Endothelial cell (in vitro differentiated cells): ENCODE data around the gene CAPNS1. TPM values are rescaled to one million over a fixed set of nuclear protein-coding genes. Genes with fewer than 3 reads are reported as not detected.
"Not testable (repeated sequence)": the region's sequence is repeated elsewhere in the genome, so short reads cannot be mapped to it uniquely, and the experiment has no call there.

Experiments used
- DNase-seq: peaks from one replicate; pipeline ENCODE4 v3.0.0; 2021; ENCODE audit warnings: low spot score
- H3K27ac Mint-ChIP-seq: one replicate; pipeline ENCODE4 v1.8.0; 2021; ENCODE audit warnings: mixed read lengths, inconsistent platforms; ENCODE audit not compliant: unreplicated experiment
- H3K27me3 Mint-ChIP-seq: one replicate; pipeline ENCODE4 v1.8.0; 2021; ENCODE audit warnings: mild to moderate bottlenecking, moderate library complexity, mixed read lengths, inconsistent platforms; ENCODE audit not compliant: unreplicated experiment
- H3K36me3 Mint-ChIP-seq: one replicate; pipeline ENCODE4 v1.8.0; 2021; ENCODE audit warnings: mild to moderate bottlenecking, low read depth, mixed read lengths, inconsistent platforms; ENCODE audit not compliant: unreplicated experiment
- H3K4me1 Mint-ChIP-seq: one replicate; pipeline ENCODE4 v1.8.0; 2021; ENCODE audit warnings: mild to moderate bottlenecking, mixed read lengths, inconsistent platforms; ENCODE audit not compliant: unreplicated experiment
- H3K4me3 Mint-ChIP-seq: one replicate; pipeline ENCODE4 v1.8.0; 2021; ENCODE audit warnings: mild to moderate bottlenecking, mixed read lengths, inconsistent platforms; ENCODE audit not compliant: unreplicated experiment
- H3K9me3 Mint-ChIP-seq: one replicate; pipeline ENCODE4 v1.8.0; 2021; ENCODE audit warnings: mixed read lengths, inconsistent platforms; ENCODE audit not compliant: unreplicated experiment
- CTCF ChIP-seq: fragments of 200-600 bp; sonication (generic); IDR thresholded peaks from one replicate; pipeline ENCODE4 v1.5.0; 2021; ENCODE audit warnings: antibody characterized with exemption; ENCODE audit not compliant: unreplicated experiment
- total RNA-seq: library from RNA; stranded (reverse); fragmentation: NEBNext Ultra II Directional; extraction: Animal tissue kit (Norgen Biotek cat#: 25700); gene quantifications from one replicate; pipeline ENCODE4 v1.2.1, GENCODE V29; 2021; ENCODE audit not compliant: unreplicated experiment

Gene CAPNS1
- total RNA-seq, 1 donor from 2014 or later, result 901 TPM

- H3K27ac Mint-ChIP-seq, result peak overlapping the region; percentile 48
- peaks cover 8% of the 10 kb centered on the region for H3K27me3 Mint-ChIP-seq
- H3K9me3 Mint-ChIP-seq, result no peaks in the 10 kb centered on the region
- peaks cover 16% of the 10 kb centered on the region for H3K36me3 Mint-ChIP-seq
- H3K4me1 Mint-ChIP-seq, result peaks cover 11% of the 10 kb centered on the region
- no peak for TF ChIP-seq CTCF
- no peak overlapping the region for H3K4me3 Mint-ChIP-seq
- no peak for DNase-seq
Measured at GRCh38 chr19:36160821-36161596, 21.1 kb downstream of the CAPNS1 start.

- H3K9me3 Mint-ChIP-seq, result no peaks in the 10 kb centered on the region
- peaks cover 1% of the 10 kb centered on the region for H3K27me3 Mint-ChIP-seq
- H3K36me3 Mint-ChIP-seq, result peaks cover 14% of the 10 kb centered on the region
- no peak for DNase-seq
- H3K4me3 Mint-ChIP-seq, result no peak overlapping the region
- H3K27ac Mint-ChIP-seq, result no peak overlapping the region
- no peaks in the 10 kb centered on the region for H3K4me1 Mint-ChIP-seq
- TF ChIP-seq CTCF, result no peak
Measured at GRCh38 chr19:36163813-36164212, 23.9 kb downstream of the CAPNS1 start.

GRCh38 chr19:36169084-36169760, 29.4 kb downstream of the CAPNS1 start:
- no peak for TF ChIP-seq CTCF
- H3K36me3 Mint-ChIP-seq, result peaks cover 5% of the 10 kb centered on the region
- H3K9me3 Mint-ChIP-seq, result no peaks in the 10 kb centered on the region
- peaks cover 1% of the 10 kb centered on the region for H3K27me3 Mint-ChIP-seq
- H3K27ac Mint-ChIP-seq, result peak overlapping the region; percentile 81
- H3K4me1 Mint-ChIP-seq, result peaks cover 11% of the 10 kb centered on the region
- no peak overlapping the region for H3K4me3 Mint-ChIP-seq
- DNase-seq, result peak; percentile 31

- Mint-ChIP-seq H3K9me3 (no peaks in the 10 kb centered on the region), H3K27me3 (no peaks in the 10 kb centered on the region), H3K4me1 (peaks cover 11% of the 10 kb centered on the region), H3K27ac (no peak overlapping the region), H3K4me3 (no peak overlapping the region), H3K36me3 (peaks cover under 1% of the 10 kb centered on the region)
- TF ChIP-seq CTCF, result no peak
- DNase-seq, result no peak
Measured at GRCh38 chr19:36172852-36173251, 33.0 kb downstream of the CAPNS1 start.

- not testable (repeated sequence) for H3K4me3 Mint-ChIP-seq, H3K27me3 Mint-ChIP-seq, DNase-seq, H3K9me3 Mint-ChIP-seq, H3K27ac Mint-ChIP-seq, H3K36me3 Mint-ChIP-seq
- peaks cover 11% of the 10 kb centered on the region for H3K4me1 Mint-ChIP-seq
Measured at GRCh38 chr19:36173846-36174245, 34.0 kb downstream of the CAPNS1 start.

- H3K4me3 Mint-ChIP-seq, DNase-seq, H3K4me1 Mint-ChIP-seq, H3K9me3 Mint-ChIP-seq, H3K36me3 Mint-ChIP-seq, H3K27ac Mint-ChIP-seq, H3K27me3 Mint-ChIP-seq: not testable (repeated sequence)
Measured at GRCh38 chr19:36179077-36179476, 39.2 kb downstream of the CAPNS1 start.
